HG02885 (cell line): ENCODE data around the gene NFYC.

Experiments
- ATAC-seq: cut with Tn5 transposase; IDR thresholded peaks from one replicate; pipeline ENCODE4 v1.9.1; 2021; ENCODE audit warnings: mild to moderate bottlenecking; ENCODE audit not compliant: unreplicated experiment, poor library complexity

NFYC gene

DNA sequence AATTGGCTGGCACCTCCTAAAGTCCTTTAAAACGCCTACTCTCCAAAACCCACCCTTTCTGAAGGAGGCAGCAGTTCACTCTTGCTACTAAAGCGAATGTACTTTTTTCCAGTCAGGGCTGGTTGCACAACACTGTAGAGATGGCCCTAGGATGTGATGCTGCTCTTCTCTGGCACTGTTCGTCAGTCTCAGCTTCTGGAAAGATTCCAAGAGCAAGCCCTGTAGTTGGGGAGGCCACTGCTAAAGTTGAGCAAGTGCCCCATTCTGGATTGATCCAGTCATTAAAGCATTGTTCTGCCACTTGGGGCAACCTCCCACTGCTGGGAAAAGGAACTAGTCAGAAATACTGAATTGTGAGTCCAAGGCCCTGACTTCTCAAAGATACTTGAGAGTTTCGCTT, 63.6 kb downstream of the NFYC start:
- ATAC-seq: no peak

DNA sequence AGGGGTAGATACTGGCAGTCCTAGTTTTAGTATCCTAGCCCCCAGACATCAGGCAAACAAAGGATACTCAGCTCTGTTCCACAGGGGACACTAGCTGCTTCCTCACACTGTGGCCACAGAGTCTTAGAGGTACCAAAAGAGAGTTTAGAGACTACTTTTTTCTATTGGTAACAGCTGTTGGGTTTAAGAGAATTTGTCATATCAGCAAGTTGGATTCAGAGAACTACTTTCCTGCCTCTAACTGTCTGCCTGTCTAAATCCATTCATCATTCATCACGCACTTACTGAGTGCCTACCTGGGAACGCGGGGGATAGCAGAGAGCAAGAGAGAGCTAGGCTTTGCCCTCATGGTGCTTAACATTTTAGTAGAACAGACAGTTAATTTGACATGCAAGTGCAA, 65.0 kb downstream of the NFYC start:
- ATAC-seq: no peak

DNA sequence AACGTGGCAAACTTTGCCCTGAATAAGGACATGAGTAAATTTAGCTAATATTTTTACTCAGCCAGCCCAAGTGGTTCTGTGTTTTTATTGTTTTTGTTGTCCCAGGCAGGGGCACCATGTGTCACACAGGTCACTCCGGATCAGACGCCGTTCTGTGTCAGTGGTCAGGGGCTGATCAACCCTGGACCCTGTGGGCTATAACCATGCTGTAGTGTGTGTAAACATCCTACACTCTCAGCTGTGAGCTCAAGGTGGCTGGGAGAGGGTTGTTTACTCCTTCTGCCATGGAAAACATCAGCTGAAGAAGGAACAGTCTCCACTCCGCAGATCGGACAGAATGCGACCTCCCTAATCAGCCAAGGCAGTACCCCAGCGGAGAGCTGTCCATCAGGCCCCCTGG, 65.6 kb downstream of the NFYC start:
- ATAC-seq: no peak

GRCh38 chr1:40758004-40758403, 66.5 kb downstream of the NFYC start:
- no peak for ATAC-seq

DNA sequence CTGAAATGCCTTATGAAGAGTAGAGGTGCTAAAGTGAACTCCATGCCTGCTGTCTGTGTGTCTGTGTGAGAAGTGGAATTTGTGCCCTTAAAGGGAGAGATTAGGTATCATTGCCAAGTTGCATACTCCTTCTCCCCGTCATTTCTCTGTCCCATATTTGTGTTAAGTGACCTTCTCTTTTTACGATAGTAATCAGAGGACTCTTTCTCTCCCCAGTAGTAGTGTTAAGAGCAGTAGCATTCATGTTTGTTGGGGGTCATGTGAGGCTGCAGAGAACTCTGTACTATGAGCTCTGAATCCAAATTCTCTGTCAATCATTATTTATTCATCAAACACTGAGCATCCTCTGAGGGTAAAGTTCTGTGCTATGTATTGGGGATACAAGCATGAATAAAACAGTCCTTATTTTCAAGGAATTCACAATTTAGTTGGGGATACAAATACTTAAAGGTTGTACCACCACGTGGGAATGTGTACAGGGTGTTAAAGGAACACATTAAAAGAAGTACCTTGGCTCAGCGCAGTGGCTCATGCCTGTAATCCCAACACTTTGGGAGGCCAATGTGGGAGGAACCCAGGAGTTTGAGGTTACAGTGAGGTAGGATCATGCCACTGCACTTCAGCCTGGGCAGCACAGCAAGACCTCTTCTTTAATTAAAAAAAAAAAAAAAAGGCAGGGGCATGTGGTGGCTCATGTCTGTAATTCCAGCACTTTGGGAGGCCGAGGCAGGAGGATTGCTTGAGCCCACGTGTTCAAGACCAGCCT, 67.3 kb downstream of the NFYC start:
- no peak for ATAC-seq

DNA sequence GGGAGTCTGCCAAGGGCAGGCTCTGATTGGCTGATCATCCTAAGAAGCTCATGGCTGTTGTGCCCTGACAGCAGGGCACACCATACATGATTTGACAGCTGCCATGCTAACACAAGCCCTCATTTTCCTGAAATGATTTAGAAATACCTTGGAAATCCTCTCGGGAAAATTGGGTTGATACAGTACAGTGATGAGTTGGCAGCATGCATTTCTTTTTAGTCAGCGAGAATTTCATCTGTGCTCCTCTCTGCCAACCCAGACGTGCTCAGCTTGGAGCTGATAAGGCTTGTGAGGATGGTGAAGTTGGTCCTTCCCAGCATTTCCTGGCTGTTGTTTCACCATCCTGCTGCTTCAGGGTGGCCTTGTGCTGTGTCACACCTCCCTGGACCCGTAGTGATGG, 69.5 kb downstream of the NFYC start:
- ATAC-seq: no peak

DNA sequence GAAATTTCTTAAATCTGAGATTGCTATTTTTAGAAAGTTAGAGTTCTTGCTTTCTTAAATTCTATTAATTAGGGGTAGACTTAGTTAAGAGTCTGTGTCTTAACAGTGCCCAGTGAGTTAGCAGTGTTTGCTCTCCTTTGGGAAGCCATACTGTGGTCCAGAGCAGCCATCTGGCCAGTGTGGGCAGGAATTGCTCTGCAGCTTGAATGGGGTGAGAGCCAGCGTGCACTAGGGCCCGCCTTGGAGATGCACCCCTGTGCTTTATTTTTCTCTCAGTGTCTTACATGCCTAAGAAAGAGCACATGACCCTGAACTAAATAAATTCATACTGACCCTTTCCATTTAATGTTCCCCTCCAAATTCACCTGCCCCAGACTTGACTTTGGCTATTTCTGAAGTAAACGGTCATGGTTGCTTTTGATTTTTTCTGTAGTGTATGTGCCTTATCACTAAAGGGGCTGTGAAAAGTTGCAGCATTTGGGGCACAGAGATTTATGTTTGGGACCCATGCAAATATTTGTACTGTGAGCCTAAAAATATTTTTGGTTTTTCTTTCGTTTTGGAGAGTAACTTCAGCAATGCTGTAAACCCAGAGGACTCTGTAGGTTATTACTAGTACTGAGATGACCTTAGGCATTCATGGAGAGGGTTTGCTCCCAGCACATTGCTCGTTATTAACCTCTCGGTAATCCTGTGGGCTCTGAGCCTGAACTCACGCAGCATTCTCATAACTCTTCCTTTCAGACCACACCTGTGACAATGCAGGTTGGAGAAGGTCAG, 70.8 kb downstream of the NFYC start:
- peak; percentile 51 for ATAC-seq

DNA sequence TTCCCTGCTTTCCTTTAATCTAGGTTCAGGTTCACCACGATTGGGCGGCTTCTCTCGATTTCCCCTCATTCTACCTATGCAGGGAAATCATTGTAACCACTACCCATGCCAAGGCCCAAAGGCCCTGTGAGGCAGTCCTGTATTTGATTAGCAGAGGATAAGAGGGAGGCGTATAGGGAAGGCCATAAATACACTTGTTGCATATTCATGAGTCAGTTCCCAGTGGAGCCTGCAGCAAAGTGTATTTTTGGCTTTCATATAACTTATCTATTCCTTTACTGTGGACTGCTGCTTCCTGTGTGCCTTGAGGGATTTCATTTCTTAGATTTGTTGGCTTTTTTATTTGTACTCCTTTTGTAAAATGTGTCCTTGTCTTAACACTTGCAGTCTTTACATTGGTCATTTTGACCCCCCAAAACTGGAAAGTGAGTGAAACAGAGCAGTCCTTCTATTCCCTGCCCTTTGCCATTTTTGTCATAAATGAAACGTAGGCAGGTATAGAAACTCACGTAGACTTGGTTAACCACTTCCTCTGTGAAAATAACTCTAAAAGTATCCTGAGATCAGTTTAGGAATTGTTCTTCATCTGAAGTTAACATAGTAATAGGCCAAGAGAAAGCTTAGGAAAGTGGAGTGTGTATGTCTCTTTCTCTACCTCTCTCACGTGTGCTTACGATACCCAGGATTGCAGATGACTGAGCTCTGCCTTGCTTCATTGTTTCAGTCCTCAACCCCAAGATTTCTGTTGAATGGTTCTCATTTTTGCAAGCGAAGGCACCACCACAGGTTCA, 72.4 kb downstream of the NFYC start:
- peak; percentile 48 for ATAC-seq

GRCh38 chr1:40764981-40765380, 73.5 kb downstream of the NFYC start:
- ATAC-seq: no peak

- ATAC-seq: no peak
Observed at GRCh38 chr1:40766017-40766416, 74.5 kb downstream of the NFYC start.

DNA sequence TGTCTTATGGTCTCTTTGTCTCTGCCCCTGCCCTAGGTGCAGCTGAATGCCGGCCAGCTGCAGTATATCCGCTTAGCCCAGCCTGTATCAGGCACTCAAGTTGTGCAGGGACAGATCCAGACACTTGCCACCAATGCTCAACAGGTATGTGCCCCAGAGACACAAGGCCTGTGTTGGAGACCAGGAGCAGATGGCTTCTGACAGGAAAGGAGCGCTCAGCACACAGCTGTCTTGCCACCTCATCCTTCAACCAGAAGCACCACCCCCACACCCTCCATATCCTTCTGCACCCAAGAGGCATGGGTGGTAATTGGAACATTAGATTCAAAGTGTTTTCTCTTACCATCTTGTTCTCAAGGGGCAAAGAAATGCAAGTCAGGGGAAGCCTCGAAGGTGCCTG, 75.1 kb downstream of the NFYC start:
- ATAC-seq: no peak

DNA sequence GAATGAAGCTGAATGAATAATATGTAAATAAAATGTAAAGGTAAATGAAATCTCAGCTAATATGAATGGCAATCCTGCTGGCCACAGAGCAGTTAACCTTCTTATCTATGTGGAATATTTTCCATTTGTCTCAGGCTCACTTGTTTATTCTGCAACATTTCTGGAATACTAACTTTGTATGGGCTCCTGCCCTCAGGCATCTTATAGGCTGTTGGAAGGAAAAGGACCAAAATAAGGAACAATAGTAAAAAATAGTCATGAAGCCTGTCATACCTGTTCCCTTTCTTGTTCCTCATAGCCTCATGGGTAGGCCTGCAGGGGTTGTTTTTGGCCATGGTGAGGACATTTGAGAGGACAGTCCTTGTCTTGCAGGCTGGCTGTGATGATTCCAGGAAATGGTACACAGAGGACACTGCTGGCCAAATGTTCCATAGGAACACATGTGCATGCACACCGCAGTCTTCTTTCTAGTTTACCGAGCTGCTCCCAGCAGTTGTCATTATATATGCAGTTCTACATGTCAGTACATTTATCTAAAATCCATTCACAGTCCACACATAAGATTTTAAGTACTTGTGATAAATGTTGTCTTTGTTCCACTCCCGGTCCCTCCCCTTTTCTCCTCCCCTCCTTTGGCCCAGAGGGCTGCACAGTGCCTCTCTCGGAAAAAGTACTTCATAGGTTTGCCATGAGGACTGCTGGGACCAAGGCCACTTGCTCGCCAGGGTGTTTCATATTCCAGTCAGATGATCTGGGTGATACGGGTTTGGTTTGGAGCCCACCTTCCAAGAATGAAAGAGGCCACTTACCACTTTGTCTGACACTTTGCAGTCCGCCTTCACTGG, 76.9 kb downstream of the NFYC start:
- ATAC-seq: no peak

GRCh38 chr1:40769815-40770214, 78.3 kb downstream of the NFYC start:
- no peak for ATAC-seq

DNA sequence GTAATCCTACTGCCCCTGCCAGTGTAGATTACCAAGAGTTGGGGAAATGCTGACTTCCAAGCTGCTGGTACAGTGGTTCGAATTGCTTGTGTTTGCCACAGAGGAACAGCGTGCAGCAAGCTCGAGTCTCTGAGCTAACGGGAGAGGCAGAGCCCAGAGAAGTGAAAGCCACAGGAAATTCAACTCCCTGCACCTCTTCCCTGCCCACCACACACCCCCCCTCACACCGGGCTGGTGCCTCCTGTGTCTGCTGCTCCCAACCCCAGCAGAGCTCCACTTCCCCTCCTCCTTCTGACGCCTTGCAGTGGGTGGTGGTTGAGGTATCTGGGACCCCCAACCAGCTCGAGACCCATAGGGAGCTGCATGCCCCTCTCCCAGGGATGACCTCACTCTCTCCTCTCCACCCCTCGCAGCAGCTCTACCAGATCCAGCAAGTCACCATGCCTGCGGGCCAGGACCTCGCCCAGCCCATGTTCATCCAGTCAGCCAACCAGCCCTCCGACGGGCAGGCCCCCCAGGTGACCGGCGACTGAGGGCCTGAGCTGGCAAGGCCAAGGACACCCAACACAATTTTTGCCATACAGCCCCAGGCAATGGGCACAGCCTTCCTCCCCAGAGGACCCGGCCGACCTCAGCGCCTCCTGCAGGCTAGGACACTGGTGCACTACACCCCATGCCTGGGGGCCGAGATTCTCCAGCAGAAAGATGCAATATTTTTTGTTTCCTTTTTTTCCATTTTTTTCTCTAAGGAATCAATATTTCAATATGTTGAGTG, 79.0 kb downstream of the NFYC start:
- ATAC-seq: no peak

GRCh38 chr1:40772146-40772955, 80.8 kb downstream of the NFYC start:
- ATAC-seq: no peak

- no peak for ATAC-seq
Observed at GRCh38 chr1:40773748-40774265, 82.3 kb downstream of the NFYC start.

GRCh38 chr1:40774266-40774998, 82.9 kb downstream of the NFYC start:
- no peak for ATAC-seq
